ENCODE results near the gene TRABD.

The TRABD gene

GRCh38 chr22:50217543-50218152 lies 31.9 kb downstream of the TRABD start:
- DNase-seq (ENCODE audit: low read depth in 2 of 2): no peak

GRCh38 chr22:50218153-50218995 lies 32.7 kb downstream of the TRABD start:
- no peak for DNase-seq (ENCODE audit: low read depth in 2 of 2)

- DNase-seq (ENCODE audit: low read depth in 2 of 2): no peak
Observed at GRCh38 chr22:50218996-50219727, 33.4 kb downstream of the TRABD start.

- no peak for DNase-seq (ENCODE audit: low read depth in 2 of 2)
Observed at GRCh38 chr22:50219800-50220602, 34.3 kb downstream of the TRABD start.

GRCh38 chr22:50220603-50221409 lies 35.1 kb downstream of the TRABD start:
- no peak for DNase-seq (ENCODE audit: low read depth in 2 of 2)

- no peak for DNase-seq (ENCODE audit: low read depth in 2 of 2)
Observed at GRCh38 chr22:50221410-50222300, 35.9 kb downstream of the TRABD start.

- DNase-seq (ENCODE audit: low read depth in 2 of 2): no peak
Observed at GRCh38 chr22:50222508-50222907, 36.8 kb downstream of the TRABD start.

GRCh38 chr22:50224071-50224470 lies 38.4 kb downstream of the TRABD start:
- DNase-seq (ENCODE audit: low read depth in 2 of 2): no peak

GRCh38 chr22:50225200-50225969 lies 39.7 kb downstream of the TRABD start:
- no peak for DNase-seq (ENCODE audit: low read depth in 2 of 2)

- no peak for DNase-seq (ENCODE audit: low read depth in 2 of 2)
Observed at GRCh38 chr22:50226063-50226874, 40.6 kb downstream of the TRABD start.

GRCh38 chr22:50226875-50227165 lies 41.1 kb downstream of the TRABD start:
- DNase-seq (ENCODE audit: low read depth in 2 of 2): no peak

GRCh38 chr22:50227579-50228215 lies 42.0 kb downstream of the TRABD start:
- DNase-seq (ENCODE audit: low read depth in 2 of 2): no peak

- DNase-seq (ENCODE audit: low read depth in 2 of 2): no peak
Observed at GRCh38 chr22:50228366-50228765, 42.7 kb downstream of the TRABD start.

GRCh38 chr22:50229370-50229769 lies 43.7 kb downstream of the TRABD start:
- no peak for DNase-seq (ENCODE audit: low read depth in 2 of 2)

- DNase-seq (ENCODE audit: low read depth in 2 of 2): no peak
Observed at GRCh38 chr22:50232481-50233151, 46.9 kb downstream of the TRABD start.

GRCh38 chr22:50233223-50233622 lies 47.5 kb downstream of the TRABD start:
- no peak for DNase-seq (ENCODE audit: low read depth in 2 of 2)

- DNase-seq (ENCODE audit: low read depth in 2 of 2): no peak
Observed at GRCh38 chr22:50236731-50237409, 51.2 kb downstream of the TRABD start.

Measured in stimulated activated CD4-positive, alpha-beta T cell treated with anti-CD3 and anti-CD28 coated beads, Interleukin-12 subunit alpha, Interleukin-12 subunit beta, amount 100 ng/mL, for 24 hours (primary cell).